ACHN (cell line): ENCODE data around the gene VENTX.

Source experiments
- DNase-seq: peaks from one replicate; pipeline ENCODE4 v3.0.0-alpha.2; 2015
- in situ Hi-C: cut with HindIII; loops from 2 replicates; pipeline ENCODE4 v1.10.0; 2017; ENCODE audit warnings: low sequenced_read_pairs, low pct_ligation_motif_present, low pct_unique_long_range_greater_than_20kb

The VENTX gene

GRCh38 chr10:133277277-133277992, 39.8 kb downstream of the VENTX start:
- in situ Hi-C loops: no loop called here
- no peak for DNase-seq

DNA sequence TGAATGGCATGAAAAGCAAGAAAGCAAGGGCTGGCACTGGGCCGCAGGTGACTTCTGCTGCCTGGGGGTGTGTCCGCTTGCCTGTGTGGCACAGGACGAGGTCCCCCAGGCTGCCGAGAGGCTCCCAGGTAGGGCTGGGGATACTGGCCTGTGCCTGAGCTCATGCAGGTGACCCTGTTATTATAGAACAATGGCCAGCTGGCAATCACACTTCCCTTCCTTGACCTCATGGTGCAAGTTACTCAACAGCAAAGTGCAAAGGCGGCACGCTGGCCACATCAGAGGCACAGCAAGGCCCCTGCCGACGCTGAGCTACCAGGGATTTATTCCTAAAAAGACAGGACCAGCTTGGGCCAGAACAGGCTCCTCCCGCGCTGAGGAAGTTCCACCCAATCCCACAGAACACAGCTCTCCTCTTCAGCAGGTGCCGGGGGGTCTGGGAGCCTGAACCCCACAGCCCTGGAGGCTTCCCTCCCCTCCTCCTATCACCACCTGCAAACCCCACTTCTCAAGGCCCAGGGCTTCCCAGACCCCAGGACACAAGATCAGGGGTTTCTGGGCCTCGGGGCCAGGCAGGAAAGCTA, 40.4 kb downstream of the VENTX start:
- no peak for DNase-seq
- in situ Hi-C loops: no loop called here

GRCh38 chr10:133278577-133279265, 41.1 kb downstream of the VENTX start:
- in situ Hi-C loops: no loop called here
- no peak for DNase-seq

- in situ Hi-C loops: no loop called here
Measured at GRCh38 chr10:133279326-133280226, 41.9 kb downstream of the VENTX start.

GRCh38 chr10:133280391-133281059, 42.9 kb downstream of the VENTX start:
- DNase-seq: no peak
- in situ Hi-C loops: no loop called here

More at GRCh38 chr10:133279326-133280226, 41.9 kb downstream of the VENTX start:
- DNase-seq: no peak

DNA sequence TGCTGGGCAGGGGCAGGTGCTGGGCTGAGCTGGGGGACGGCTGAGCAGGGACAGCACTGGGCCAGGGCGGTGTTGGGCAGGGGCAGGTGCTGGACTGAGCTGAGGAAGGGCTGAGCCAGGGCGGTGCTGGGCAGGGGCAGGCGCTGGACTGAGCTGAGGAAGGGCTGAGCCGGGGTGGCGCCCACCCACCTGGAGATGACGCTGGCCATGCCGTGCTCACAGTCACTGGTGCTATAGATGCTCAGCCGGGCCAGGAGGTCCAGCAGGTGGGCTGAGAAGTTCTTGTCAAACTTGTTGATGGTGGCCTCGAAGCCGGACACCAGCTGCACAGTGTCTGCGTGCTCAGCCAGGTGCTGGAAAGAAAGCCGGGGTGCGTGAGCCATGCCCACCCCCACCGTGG, 43.4 kb downstream of the VENTX start:
- no peak for DNase-seq
- in situ Hi-C loops: no loop called here

GRCh38 chr10:133281628-133282372, 44.1 kb downstream of the VENTX start:
- in situ Hi-C loops: no loop called here
- no peak for DNase-seq

- no peak for DNase-seq
- in situ Hi-C loops: no loop called here
Measured at GRCh38 chr10:133282846-133283390, 45.3 kb downstream of the VENTX start.

- in situ Hi-C loops: no loop called here
- no peak for DNase-seq
Measured at GRCh38 chr10:133283931-133284330, 46.3 kb downstream of the VENTX start.

- no peak for DNase-seq
- in situ Hi-C loops: no loop called here
Measured at GRCh38 chr10:133285217-133285616, 47.6 kb downstream of the VENTX start.

DNA sequence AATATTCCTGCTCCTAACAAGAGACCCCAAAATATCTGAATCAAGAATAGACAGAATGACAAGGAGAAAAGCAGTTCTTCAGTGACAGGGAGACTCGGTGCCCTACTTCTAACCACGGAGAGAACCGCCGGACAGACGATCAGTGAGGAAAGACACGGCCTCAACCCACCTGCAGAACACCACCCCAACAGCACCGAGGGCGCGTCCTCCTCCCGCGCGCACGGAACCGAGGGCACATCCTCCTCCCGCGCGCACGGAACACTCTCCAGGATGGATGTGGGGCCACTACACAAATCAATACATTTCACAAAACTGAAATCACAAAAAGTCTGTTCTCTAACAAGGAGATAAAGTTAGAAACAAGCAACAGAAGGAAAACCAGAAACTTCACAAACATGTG, 48.7 kb downstream of the VENTX start:
- in situ Hi-C loops: no loop called here
- no peak for DNase-seq

- in situ Hi-C loops: no loop called here
- no peak for DNase-seq
Measured at GRCh38 chr10:133287832-133288500, 50.3 kb downstream of the VENTX start.

- no peak for DNase-seq
- in situ Hi-C loops: no loop called here
Measured at GRCh38 chr10:133289761-133290160, 52.1 kb downstream of the VENTX start.
